Panc1 (cell line): ENCODE data around the gene METRN. TPM values are rescaled to one million over a fixed set of nuclear protein-coding genes. Genes with fewer than 3 reads are reported as not detected.
A peak's percentile ranks its signal among the peaks of the same experiment; 100 is the strongest.

Source experiments
- ATAC-seq: fragments of 200-7000 bp; cut with Tn5 transposase; 2 replicates; pipeline ENCODE4 v1.9.1; 2020; ENCODE audit warnings: mild to moderate bottlenecking, moderate library complexity
- BruUV-seq: library from RNA; stranded (reverse); fragments of 400-500 nt; replicated peaks from 2 replicates; lab custom pipeline; 2021; lab: Mats Ljungman, UMichigan
- CTCF ChIA-PET: fragments of 300-600 bp; sonication (Branson Sonifier 250); formaldehyde crosslinking; loops from one replicate; lab custom pipeline; 2022; ENCODE audit warnings: antibody characterized with exemption; lab: Charles Lee
- POLR2A ChIA-PET: fragments of 300-600 bp; sonication (Branson Sonifier 250); formaldehyde crosslinking; loops from one replicate; lab custom pipeline; 2022; ENCODE audit warnings: antibody characterized with exemption; lab: Charles Lee
- DNase-seq: peaks from one replicate; pipeline ENCODE4 v3.0.0-alpha.2; 2010; ENCODE audit warnings: low read depth, low spot score
- H3K27ac ChIP-seq: 2 replicates; pipeline ENCODE4 v1.5.1; 2011; ENCODE audit warnings: mild to moderate bottlenecking, low read length, inconsistent platforms
- H3K27me3 ChIP-seq: fragments of 200-500 bp; sonication (Bioruptor generic); 2 replicates; pipeline ENCODE4 v1.6.0; 2014; ENCODE audit warnings: low read length, inconsistent platforms; ENCODE audit not compliant: control insufficient read depth, insufficient read depth
- H3K36me3 ChIP-seq: fragments of 200-500 bp; sonication (Bioruptor generic); 2 replicates; pipeline ENCODE4 v1.5.1; 2014; ENCODE audit warnings: inconsistent platforms, mild to moderate bottlenecking, low read length, moderate library complexity; ENCODE audit not compliant: control insufficient read depth, insufficient read depth
- H3K4me1 ChIP-seq: 2 replicates; pipeline ENCODE4 v1.5.1; 2011; ENCODE audit warnings: inconsistent platforms, mild to moderate bottlenecking, low read length, moderate library complexity; ENCODE audit not compliant: control insufficient read depth, insufficient read depth
- H3K4me3 ChIP-seq, 2 experiments: 2 replicates each; pipeline ENCODE4 v1.5.1; 2011 to 2012; ENCODE audit warnings: low read depth in 2 of 2, low read length in 2 of 2, mild to moderate bottlenecking in 2 of 2, inconsistent platforms in 1 of 2, moderate library complexity in 1 of 2
- H3K9me3 ChIP-seq: fragments of 200-500 bp; sonication (Bioruptor generic); 2 replicates; pipeline ENCODE4 v1.5.1; 2014; ENCODE audit warnings: low read depth, mild to moderate bottlenecking, inconsistent platforms, low read length, moderate library complexity; ENCODE audit not compliant: control insufficient read depth, insufficient read depth
- POLR2AphosphoS5 ChIP-seq: IDR thresholded peaks from 2 replicates; pipeline ENCODE4 v1.6.1; 2012; ENCODE audit warnings: mild to moderate bottlenecking, low read depth, low read length, moderate library complexity
- SIN3A ChIP-seq: IDR thresholded peaks from 2 replicates; pipeline ENCODE4 v1.6.1; 2012; ENCODE audit warnings: low read depth, mild to moderate bottlenecking, low read length, moderate library complexity, borderline replicate concordance; ENCODE audit not compliant: insufficient read depth
- TCF7L2 ChIP-seq: IDR thresholded peaks from 2 replicates; pipeline ENCODE4 v1.6.1; 2011; ENCODE audit warnings: mild to moderate bottlenecking, low read depth, low read length, inconsistent platforms
- in situ Hi-C: cut with HindIII; loops from 2 replicates; pipeline ENCODE4 v1.10.0; 2016; ENCODE audit warnings: low sequenced_read_pairs, low pct_unique_long_range_greater_than_20kb
- intact Hi-C: fragments of 100-400 bp; cut with micrococcal nuclease; formaldehyde crosslinking; loops from one replicate; pipeline ENCODE4 v1.10.0; 2022; ENCODE audit not compliant: unreplicated experiment
- total RNA-seq: library from RNA; stranded (reverse); gene quantifications from one replicate; pipeline ENCODE4 v1.2.1, GENCODE V29; 2021; ENCODE audit not compliant: unreplicated experiment
- TF ChIP-seq, protein P1 (sequence below): fragments of 450-650 bp; IDR thresholded peaks from 2 replicates; pipeline ENCODE4 v1.5.1; 2017; ENCODE audit warnings: mild to moderate bottlenecking
- TF ChIP-seq, protein P2 (sequence below), 2 experiments: IDR thresholded peaks; 2 replicates each; pipeline ENCODE4 v1.6.1; 2011 to 2012; ENCODE audit warnings: low read depth in 2 of 2, control low read depth in 1 of 2, low read length in 1 of 2, mild to moderate bottlenecking in 1 of 2, moderate library complexity in 1 of 2; ENCODE audit not compliant: insufficient read depth in 1 of 2

Gene METRN
- total RNA-seq, 1 experiment from 2014 or later = 407 TPM

DNA sequence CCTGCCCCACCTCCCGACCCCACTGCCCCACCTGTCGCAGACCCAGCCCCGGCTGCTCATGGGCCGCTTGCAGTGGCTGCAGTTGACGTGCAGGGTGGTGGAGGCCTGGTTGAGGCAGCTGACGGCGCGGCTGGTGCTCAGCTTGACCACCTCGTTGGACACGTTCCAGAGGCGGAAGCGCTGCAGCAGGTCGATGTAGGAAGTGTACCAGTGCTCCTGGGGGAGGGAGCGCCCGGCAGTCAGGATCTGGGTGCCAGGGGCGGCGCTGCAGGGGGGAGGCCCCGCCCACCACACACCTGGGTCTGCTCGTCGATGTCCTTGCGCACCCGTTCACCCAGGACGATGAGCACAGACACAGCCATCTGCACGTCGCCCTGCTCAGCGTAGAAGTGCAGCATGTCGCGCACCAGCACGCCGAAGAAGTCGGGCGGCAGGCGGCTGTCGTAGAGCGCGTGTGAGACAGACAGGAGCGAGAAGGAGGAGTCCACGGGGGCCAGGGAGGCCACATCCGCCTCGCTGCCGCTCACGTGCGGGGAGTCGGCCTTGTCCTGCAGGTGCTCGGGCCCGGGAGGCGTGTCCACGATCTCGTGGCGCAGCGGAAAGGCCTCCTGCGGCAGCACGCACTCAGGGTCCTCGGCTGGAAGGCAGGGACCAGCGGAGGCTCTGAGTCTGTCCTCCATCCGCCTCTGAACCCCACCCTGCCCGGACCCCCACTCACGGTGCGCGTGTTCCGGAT lies 29.8 kb upstream of the METRN start:
- intact Hi-C loops (loop anchor here (10.0 kb wide), 1 partner anchor 1090 kb away; the partner anchor contains the start of genes EME2, MRPS34 and NME3), in situ Hi-C loops (no loop called here)
- ChIA-PET CTCF (no interaction called here), POLR2A (no interaction called here)
- Histone ChIP-seq H3K4me1 (peaks cover 24% of the 10 kb centered on the region), H3K4me3 (no peak overlapping the region), H3K9me3 (no peaks in the 10 kb centered on the region), H3K36me3 (peaks cover 10% of the 10 kb centered on the region; the same call in 1 of the 2 replicates), H3K27me3 (no peaks in the 10 kb centered on the region), H3K27ac (peak overlapping the region; percentile 34; the same call in 1 of the 2 replicates)
- BruUV-seq = no TSS peak
- ATAC-seq = no peak
- no peak for DNase-seq
- TF ChIP-seq SIN3A (no peak), TCF7L2 (no peak), POLR2AphosphoS5 (no peak)
- TF ChIP-seq, protein P1, sequence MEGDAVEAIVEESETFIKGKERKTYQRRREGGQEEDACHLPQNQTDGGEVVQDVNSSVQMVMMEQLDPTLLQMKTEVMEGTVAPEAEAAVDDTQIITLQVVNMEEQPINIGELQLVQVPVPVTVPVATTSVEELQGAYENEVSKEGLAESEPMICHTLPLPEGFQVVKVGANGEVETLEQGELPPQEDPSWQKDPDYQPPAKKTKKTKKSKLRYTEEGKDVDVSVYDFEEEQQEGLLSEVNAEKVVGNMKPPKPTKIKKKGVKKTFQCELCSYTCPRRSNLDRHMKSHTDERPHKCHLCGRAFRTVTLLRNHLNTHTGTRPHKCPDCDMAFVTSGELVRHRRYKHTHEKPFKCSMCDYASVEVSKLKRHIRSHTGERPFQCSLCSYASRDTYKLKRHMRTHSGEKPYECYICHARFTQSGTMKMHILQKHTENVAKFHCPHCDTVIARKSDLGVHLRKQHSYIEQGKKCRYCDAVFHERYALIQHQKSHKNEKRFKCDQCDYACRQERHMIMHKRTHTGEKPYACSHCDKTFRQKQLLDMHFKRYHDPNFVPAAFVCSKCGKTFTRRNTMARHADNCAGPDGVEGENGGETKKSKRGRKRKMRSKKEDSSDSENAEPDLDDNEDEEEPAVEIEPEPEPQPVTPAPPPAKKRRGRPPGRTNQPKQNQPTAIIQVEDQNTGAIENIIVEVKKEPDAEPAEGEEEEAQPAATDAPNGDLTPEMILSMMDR = no peak
- TF ChIP-seq, protein P2, sequence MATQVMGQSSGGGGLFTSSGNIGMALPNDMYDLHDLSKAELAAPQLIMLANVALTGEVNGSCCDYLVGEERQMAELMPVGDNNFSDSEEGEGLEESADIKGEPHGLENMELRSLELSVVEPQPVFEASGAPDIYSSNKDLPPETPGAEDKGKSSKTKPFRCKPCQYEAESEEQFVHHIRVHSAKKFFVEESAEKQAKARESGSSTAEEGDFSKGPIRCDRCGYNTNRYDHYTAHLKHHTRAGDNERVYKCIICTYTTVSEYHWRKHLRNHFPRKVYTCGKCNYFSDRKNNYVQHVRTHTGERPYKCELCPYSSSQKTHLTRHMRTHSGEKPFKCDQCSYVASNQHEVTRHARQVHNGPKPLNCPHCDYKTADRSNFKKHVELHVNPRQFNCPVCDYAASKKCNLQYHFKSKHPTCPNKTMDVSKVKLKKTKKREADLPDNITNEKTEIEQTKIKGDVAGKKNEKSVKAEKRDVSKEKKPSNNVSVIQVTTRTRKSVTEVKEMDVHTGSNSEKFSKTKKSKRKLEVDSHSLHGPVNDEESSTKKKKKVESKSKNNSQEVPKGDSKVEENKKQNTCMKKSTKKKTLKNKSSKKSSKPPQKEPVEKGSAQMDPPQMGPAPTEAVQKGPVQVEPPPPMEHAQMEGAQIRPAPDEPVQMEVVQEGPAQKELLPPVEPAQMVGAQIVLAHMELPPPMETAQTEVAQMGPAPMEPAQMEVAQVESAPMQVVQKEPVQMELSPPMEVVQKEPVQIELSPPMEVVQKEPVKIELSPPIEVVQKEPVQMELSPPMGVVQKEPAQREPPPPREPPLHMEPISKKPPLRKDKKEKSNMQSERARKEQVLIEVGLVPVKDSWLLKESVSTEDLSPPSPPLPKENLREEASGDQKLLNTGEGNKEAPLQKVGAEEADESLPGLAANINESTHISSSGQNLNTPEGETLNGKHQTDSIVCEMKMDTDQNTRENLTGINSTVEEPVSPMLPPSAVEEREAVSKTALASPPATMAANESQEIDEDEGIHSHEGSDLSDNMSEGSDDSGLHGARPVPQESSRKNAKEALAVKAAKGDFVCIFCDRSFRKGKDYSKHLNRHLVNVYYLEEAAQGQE (IDR thresholded peaks at IDR 0.05; ENCODE audit: insufficient read depth in 1 of 2, low read depth in 2 of 2, low read length in 1 of 2) = no peak

DNA sequence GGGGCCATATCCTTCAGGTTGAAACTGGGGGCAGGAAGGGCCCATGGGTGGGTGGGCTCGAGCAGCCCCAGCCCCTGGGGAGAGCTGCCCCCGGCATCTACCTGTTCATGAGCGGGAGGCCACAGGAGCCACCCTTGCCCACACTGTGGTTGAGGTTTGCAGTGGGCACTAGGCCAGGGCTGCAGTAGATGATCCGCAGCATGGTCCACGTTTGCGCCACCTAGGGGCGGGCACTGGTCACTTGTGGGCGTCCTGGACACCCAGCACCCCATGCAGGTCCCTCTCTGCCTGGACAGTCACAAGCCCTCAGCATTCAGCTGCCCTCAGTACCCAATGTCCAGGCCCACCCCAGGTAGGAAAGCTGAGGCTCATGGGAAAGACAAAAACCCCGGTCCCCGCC lies 29.0 kb upstream of the METRN start:
- BruUV-seq = no TSS peak
- Histone ChIP-seq H3K4me1 (peaks cover 24% of the 10 kb centered on the region), H3K27ac (0 out of 2 replicates have a peak overlapping the region, but pooled peaks have one; percentile 23), H3K9me3 (no peaks in the 10 kb centered on the region), H3K27me3 (no peaks in the 10 kb centered on the region), H3K4me3 (no peak overlapping the region), H3K36me3 (peaks cover 10% of the 10 kb centered on the region; the same call in 1 of the 2 replicates)
- TF ChIP-seq, protein P1 = peak; percentile 93
- TF ChIP-seq SIN3A = no peak
- ChIA-PET POLR2A (no interaction called here), CTCF (interaction anchor here (0.5 kb wide), 1 partner anchor 15 kb away, joined by 3 read pairs; no protein-coding TSS in a partner anchor)
- ATAC-seq (no peak), DNase-seq (no peak)
- in situ Hi-C loops = no loop called here
- intact Hi-C loops = loop anchor here (10.0 kb wide), 1 partner anchor 1089 kb away; the partner anchor contains the start of genes EME2, MRPS34 and NME3
